ENCODE data around the gene ZNF521.

ZNF521 gene

DNA sequence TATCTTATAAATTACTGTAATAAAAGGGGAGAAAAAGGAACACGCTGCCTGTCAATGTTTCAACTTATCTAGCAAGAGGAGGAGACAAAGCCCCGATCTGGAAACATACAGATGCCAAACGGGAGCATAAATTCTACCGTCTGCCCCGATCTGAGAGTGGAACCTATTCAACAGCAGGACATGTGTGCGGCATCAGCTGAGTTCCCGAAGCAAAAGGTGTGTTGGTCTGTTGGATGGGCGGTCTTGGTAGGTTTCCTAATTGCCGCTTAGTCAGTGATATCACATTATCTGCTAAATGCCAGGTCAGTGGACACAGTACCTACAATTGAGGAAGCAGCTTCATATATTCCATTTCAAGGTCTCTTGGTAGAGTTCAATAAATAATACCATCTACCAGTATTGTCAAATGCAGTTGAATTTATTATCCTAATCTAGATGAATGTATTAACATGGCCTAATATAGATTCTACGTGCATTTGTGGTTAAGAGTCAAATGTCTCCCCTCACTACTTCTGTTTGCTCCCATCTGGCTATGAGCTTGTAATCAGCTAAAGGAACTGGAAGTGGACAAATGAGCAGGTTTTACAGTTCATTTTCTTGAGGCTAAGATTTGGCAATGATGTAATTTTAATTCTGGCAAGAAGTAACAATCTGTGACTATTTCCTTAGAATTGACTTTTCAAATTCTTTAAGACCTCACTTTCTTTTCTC is 219.0 kb downstream of the ZNF521 start:
- TF ChIP-seq ISL1 (CRISPR knock-in tag; IDR thresholded peaks at IDR 0.05) = no peak
- no peak for TF ChIP-seq OSR1 (CRISPR knock-in tag; IDR thresholded peaks at IDR 0.05)
- TF ChIP-seq TOX (CRISPR knock-in tag; IDR thresholded peaks at IDR 0.05; ENCODE audit: borderline replicate concordance) = no peak
- no peak for TF ChIP-seq ZFP3 (CRISPR knock-in tag; IDR thresholded peaks at IDR 0.05)
- TF ChIP-seq RARB (CRISPR knock-in tag; IDR thresholded peaks at IDR 0.05) = no peak
- TF ChIP-seq, protein P1, sequence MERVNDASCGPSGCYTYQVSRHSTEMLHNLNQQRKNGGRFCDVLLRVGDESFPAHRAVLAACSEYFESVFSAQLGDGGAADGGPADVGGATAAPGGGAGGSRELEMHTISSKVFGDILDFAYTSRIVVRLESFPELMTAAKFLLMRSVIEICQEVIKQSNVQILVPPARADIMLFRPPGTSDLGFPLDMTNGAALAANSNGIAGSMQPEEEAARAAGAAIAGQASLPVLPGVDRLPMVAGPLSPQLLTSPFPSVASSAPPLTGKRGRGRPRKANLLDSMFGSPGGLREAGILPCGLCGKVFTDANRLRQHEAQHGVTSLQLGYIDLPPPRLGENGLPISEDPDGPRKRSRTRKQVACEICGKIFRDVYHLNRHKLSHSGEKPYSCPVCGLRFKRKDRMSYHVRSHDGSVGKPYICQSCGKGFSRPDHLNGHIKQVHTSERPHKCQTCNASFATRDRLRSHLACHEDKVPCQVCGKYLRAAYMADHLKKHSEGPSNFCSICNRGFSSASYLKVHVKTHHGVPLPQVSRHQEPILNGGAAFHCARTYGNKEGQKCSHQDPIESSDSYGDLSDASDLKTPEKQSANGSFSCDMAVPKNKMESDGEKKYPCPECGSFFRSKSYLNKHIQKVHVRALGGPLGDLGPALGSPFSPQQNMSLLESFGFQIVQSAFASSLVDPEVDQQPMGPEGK (CRISPR knock-in tag; IDR thresholded peaks at IDR 0.05; ENCODE audit: borderline replicate concordance) = no peak
- TF ChIP-seq, protein P2, sequence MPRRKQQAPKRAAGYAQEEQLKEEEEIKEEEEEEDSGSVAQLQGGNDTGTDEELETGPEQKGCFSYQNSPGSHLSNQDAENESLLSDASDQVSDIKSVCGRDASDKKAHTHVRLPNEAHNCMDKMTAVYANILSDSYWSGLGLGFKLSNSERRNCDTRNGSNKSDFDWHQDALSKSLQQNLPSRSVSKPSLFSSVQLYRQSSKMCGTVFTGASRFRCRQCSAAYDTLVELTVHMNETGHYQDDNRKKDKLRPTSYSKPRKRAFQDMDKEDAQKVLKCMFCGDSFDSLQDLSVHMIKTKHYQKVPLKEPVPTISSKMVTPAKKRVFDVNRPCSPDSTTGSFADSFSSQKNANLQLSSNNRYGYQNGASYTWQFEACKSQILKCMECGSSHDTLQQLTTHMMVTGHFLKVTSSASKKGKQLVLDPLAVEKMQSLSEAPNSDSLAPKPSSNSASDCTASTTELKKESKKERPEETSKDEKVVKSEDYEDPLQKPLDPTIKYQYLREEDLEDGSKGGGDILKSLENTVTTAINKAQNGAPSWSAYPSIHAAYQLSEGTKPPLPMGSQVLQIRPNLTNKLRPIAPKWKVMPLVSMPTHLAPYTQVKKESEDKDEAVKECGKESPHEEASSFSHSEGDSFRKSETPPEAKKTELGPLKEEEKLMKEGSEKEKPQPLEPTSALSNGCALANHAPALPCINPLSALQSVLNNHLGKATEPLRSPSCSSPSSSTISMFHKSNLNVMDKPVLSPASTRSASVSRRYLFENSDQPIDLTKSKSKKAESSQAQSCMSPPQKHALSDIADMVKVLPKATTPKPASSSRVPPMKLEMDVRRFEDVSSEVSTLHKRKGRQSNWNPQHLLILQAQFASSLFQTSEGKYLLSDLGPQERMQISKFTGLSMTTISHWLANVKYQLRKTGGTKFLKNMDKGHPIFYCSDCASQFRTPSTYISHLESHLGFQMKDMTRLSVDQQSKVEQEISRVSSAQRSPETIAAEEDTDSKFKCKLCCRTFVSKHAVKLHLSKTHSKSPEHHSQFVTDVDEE (CRISPR knock-in tag; IDR thresholded peaks at IDR 0.05) = no peak
- no peak for TF ChIP-seq ZNF8 (CRISPR knock-in tag; IDR thresholded peaks at IDR 0.05)
- no peak for TF ChIP-seq SNAI2 (CRISPR knock-in tag; IDR thresholded peaks at IDR 0.05)
- no peak for TF ChIP-seq ZNF565 (CRISPR knock-in tag; conservative IDR thresholded peaks at IDR 0.05; ENCODE audit: low read depth)
- no peak for TF ChIP-seq ESRRG (CRISPR knock-in tag; IDR thresholded peaks at IDR 0.05)
- TF ChIP-seq, protein P3, sequence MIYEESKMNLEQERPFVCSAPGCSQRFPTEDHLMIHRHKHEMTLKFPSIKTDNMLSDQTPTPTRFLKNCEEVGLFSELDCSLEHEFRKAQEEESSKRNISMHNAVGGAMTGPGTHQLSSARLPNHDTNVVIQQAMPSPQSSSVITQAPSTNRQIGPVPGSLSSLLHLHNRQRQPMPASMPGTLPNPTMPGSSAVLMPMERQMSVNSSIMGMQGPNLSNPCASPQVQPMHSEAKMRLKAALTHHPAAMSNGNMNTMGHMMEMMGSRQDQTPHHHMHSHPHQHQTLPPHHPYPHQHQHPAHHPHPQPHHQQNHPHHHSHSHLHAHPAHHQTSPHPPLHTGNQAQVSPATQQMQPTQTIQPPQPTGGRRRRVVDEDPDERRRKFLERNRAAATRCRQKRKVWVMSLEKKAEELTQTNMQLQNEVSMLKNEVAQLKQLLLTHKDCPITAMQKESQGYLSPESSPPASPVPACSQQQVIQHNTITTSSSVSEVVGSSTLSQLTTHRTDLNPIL (CRISPR knock-in tag; IDR thresholded peaks at IDR 0.05; ENCODE audit: low read depth) = no peak
- TF ChIP-seq ZFP30 (CRISPR knock-in tag; IDR thresholded peaks at IDR 0.05) = no peak
- no peak for TF ChIP-seq ARNTL (CRISPR knock-in tag; IDR thresholded peaks at IDR 0.05; ENCODE audit: borderline replicate concordance, low read depth)
- TF ChIP-seq, protein P4, sequence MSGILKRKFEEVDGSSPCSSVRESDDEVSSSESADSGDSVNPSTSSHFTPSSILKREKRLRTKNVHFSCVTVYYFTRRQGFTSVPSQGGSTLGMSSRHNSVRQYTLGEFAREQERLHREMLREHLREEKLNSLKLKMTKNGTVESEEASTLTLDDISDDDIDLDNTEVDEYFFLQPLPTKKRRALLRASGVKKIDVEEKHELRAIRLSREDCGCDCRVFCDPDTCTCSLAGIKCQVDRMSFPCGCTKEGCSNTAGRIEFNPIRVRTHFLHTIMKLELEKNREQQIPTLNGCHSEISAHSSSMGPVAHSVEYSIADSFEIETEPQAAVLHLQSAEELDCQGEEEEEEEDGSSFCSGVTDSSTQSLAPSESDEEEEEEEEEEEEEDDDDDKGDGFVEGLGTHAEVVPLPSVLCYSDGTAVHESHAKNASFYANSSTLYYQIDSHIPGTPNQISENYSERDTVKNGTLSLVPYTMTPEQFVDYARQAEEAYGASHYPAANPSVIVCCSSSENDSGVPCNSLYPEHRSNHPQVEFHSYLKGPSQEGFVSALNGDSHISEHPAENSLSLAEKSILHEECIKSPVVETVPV (CRISPR knock-in tag; IDR thresholded peaks at IDR 0.05) = no peak
- no peak for TF ChIP-seq GLIS3 (CRISPR knock-in tag; IDR thresholded peaks at IDR 0.05)
- TF ChIP-seq ZC3H10 (CRISPR knock-in tag; IDR thresholded peaks at IDR 0.05) = no peak
- no peak for TF ChIP-seq CSDC2 (CRISPR knock-in tag; IDR thresholded peaks at IDR 0.05)
- TF ChIP-seq, protein P5, sequence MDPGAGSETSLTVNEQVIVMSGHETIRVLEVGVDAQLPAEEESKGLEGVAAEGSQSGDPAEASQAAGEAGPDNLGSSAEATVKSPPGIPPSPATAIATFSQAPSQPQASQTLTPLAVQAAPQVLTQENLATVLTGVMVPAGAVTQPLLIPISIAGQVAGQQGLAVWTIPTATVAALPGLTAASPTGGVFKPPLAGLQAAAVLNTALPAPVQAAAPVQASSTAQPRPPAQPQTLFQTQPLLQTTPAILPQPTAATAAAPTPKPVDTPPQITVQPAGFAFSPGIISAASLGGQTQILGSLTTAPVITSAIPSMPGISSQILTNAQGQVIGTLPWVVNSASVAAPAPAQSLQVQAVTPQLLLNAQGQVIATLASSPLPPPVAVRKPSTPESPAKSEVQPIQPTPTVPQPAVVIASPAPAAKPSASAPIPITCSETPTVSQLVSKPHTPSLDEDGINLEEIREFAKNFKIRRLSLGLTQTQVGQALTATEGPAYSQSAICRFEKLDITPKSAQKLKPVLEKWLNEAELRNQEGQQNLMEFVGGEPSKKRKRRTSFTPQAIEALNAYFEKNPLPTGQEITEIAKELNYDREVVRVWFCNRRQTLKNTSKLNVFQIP (CRISPR knock-in tag; IDR thresholded peaks at IDR 0.05; ENCODE audit: borderline replicate concordance, low read depth) = no peak
- TF ChIP-seq BACH2 (CRISPR knock-in tag; IDR thresholded peaks at IDR 0.05; ENCODE audit: borderline replicate concordance) = no peak
- ATAC-seq = no peak

DNA sequence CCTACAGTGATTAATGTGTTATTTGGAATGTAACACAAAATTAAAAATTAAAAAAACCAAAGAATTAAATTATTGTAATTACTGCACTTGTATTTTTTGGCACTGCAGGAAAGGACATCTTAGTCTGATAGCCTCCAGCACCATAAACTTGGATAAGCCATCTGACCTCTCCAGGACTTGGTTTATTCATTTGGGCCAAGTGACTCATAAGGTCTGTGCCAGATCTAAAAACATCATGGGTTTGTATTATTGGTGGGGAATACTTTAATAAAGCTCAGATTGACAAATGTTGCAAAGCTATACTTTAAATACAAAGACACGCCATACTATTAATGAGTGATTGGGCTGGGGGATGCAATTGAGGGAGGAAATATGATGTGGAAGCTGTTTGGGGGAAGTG is 225.2 kb downstream of the ZNF521 start:
- no peak for ATAC-seq
- no peak for TF ChIP-seq TOX (CRISPR knock-in tag; IDR thresholded peaks at IDR 0.05; ENCODE audit: borderline replicate concordance)
- TF ChIP-seq ZFP30 (CRISPR knock-in tag; IDR thresholded peaks at IDR 0.05) = no peak
- TF ChIP-seq ZNF8 (CRISPR knock-in tag; IDR thresholded peaks at IDR 0.05) = no peak
- TF ChIP-seq, protein P3 (CRISPR knock-in tag; IDR thresholded peaks at IDR 0.05; ENCODE audit: low read depth) = no peak
- TF ChIP-seq CSDC2 (CRISPR knock-in tag; IDR thresholded peaks at IDR 0.05) = no peak
- no peak for TF ChIP-seq ARNTL (CRISPR knock-in tag; IDR thresholded peaks at IDR 0.05; ENCODE audit: borderline replicate concordance, low read depth)
- TF ChIP-seq BACH2 (CRISPR knock-in tag; IDR thresholded peaks at IDR 0.05; ENCODE audit: borderline replicate concordance) = no peak
- TF ChIP-seq, protein P1 (CRISPR knock-in tag; IDR thresholded peaks at IDR 0.05; ENCODE audit: borderline replicate concordance) = no peak
- TF ChIP-seq ZNF70 (CRISPR knock-in tag; IDR thresholded peaks at IDR 0.05) = no peak
- TF ChIP-seq, protein P5 (CRISPR knock-in tag; IDR thresholded peaks at IDR 0.05; ENCODE audit: borderline replicate concordance, low read depth) = no peak

Measured in SK-N-SH treated with all-trans-retinoic acid at 6 μM for 48 hours (cell line).